Fibroblast of mammary gland (primary cell): ENCODE data around the gene PNRC1.
A peak's percentile ranks its signal among the peaks of the same experiment; 100 is the strongest.

Source experiments
- DNase-seq: peaks from one replicate; pipeline ENCODE4 v3.0.0-alpha.2; 2010; ENCODE audit warnings: low read depth
- H3K4me3 ChIP-seq: 2 replicates; pipeline ENCODE4 v1.5.1; 2011; ENCODE audit warnings: low read depth, mild to moderate bottlenecking, low read length, moderate library complexity; ENCODE audit not compliant: control insufficient read depth
- TF ChIP-seq, protein P1 (sequence below): conservative IDR thresholded peaks from 2 replicates; pipeline ENCODE4 v1.5.1; 2011; ENCODE audit warnings: low read depth, low read length, inconsistent platforms; ENCODE audit not compliant: control insufficient read depth, insufficient read depth

Gene PNRC1

GRCh38 chr6:89081423-89082322 lies 1.1 kb downstream of the PNRC1 start:
- peak; percentile 96 for DNase-seq
- TF ChIP-seq, protein P1, sequence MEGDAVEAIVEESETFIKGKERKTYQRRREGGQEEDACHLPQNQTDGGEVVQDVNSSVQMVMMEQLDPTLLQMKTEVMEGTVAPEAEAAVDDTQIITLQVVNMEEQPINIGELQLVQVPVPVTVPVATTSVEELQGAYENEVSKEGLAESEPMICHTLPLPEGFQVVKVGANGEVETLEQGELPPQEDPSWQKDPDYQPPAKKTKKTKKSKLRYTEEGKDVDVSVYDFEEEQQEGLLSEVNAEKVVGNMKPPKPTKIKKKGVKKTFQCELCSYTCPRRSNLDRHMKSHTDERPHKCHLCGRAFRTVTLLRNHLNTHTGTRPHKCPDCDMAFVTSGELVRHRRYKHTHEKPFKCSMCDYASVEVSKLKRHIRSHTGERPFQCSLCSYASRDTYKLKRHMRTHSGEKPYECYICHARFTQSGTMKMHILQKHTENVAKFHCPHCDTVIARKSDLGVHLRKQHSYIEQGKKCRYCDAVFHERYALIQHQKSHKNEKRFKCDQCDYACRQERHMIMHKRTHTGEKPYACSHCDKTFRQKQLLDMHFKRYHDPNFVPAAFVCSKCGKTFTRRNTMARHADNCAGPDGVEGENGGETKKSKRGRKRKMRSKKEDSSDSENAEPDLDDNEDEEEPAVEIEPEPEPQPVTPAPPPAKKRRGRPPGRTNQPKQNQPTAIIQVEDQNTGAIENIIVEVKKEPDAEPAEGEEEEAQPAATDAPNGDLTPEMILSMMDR: no peak
- peak overlapping the region; percentile 78 for H3K4me3 ChIP-seq

GRCh38 chr6:89082486-89082891 lies 1.9 kb downstream of the PNRC1 start:
- peak overlapping the region; percentile 78 for H3K4me3 ChIP-seq
- DNase-seq: peak; percentile 45
- TF ChIP-seq, protein P1: no peak

- no peak overlapping the region for H3K4me3 ChIP-seq
- TF ChIP-seq, protein P1: no peak
- no peak for DNase-seq
Measured at GRCh38 chr6:89084542-89084941, 4.0 kb downstream of the PNRC1 start.

DNA sequence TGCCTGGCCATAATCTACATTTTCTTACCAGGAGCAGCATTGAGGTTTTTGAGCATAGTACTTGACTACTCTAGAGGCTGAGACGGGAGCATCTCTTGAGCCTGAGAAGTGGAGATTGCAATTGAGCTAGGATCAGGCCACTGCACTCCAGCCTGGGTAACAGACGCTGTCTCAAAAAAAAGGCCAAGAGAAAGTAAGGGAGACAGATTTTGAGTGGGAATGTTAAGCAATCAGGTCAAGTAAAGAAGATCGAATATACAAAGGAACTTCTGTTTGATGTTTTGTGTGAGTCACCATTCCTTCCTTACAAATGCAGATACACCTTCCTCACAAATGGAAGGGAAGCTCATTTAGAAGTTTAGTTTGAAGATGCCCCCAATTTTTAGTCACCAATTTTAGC lies 4.4 kb downstream of the PNRC1 start:
- no peak for DNase-seq
- TF ChIP-seq, protein P1: no peak

DNA sequence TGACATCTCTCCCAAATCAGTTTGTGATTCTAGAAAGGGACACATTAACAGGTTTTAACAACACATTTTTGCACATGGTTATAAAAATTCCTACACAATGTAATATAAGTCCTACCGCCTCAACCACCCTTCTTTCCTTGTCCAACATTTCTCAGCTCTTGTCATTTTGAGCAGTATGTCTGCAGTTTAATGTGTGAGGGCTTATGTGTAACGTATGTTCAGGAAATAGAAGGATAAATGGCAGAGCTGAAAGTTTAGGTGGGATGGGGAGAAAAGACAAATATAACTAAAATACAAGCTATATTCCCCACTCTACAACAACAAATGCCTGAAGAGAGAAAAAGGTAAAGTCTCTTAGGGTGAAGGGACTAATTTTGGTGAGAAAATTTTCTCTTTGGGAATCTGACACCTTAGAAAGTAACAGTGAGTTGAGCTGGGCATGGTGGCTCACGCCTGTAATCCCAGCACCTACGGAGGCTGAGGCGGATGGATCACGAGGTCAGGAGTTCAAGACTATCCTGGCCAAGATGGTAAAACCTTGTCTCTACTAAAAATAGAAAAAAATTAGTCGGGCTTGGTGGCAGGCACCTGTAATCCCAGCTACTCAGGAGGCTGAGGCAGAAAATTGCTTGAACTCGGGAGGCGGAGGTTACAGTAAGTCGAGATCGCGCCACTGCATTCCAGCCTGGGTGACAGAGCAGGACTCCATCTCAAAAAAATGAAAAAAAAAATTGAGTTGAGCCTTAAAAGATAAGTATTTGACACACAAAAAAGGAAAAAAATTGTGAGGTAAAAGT lies 5.1 kb downstream of the PNRC1 start:
- no peak for DNase-seq
- TF ChIP-seq, protein P1: no peak

More for the DNA sequence above, 4.4 kb downstream of the PNRC1 start:
- H3K4me3 ChIP-seq: no peak overlapping the region

GRCh38 chr6:89087881-89088280 lies 7.3 kb downstream of the PNRC1 start:
- no peak overlapping the region for H3K4me3 ChIP-seq
- TF ChIP-seq, protein P1: no peak
- DNase-seq: no peak

More for the DNA sequence above, 5.1 kb downstream of the PNRC1 start:
- no peak overlapping the region for H3K4me3 ChIP-seq
